ENCODE data around the gene CHD3.

The CHD3 gene

DNA sequence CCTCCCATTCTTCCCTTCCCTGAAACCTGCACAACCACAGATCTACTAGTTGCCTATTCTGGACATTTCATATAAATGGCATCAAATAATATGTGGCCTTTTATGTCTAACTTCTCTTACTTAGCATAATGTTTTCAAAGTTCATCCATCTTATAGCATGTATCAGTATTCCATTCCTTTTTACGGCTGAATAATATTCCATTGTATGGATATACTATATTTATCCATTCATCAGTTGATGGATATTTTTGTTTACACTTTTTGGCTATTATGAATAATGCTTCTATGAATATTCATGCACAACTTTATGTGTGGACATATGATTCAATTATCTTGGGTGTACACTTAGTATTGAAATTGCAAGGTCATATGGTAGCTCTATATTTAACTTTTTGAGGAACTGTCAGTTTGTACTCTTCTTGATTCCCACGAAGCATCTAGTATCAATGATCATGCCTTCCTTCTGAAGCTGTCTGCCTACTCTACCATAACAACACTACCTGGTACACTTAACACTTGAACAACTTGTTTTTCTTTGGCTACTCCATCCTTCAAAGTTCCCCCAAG is 12.7 kb upstream of the CHD3 start:
- DNase-seq = no peak

DNA sequence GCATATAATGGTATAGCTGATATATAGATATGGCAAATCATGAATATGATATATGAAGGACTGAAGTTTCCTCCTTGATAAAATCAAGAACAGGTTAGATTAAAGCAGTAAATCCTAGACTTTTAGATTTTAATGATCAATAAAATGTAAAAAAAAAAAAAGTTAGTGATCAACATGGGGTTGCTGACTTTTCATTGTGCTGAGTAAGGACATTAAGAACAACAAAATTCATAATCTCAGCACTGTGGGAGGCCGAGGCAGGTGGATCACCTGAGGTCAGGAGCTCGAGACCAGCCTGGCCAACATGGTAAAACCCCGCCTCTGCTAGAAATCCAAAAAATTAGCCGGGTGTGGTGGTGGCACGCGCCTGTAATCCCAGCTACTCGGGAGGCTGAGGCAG is 10.4 kb upstream of the CHD3 start:
- no peak for DNase-seq

DNA sequence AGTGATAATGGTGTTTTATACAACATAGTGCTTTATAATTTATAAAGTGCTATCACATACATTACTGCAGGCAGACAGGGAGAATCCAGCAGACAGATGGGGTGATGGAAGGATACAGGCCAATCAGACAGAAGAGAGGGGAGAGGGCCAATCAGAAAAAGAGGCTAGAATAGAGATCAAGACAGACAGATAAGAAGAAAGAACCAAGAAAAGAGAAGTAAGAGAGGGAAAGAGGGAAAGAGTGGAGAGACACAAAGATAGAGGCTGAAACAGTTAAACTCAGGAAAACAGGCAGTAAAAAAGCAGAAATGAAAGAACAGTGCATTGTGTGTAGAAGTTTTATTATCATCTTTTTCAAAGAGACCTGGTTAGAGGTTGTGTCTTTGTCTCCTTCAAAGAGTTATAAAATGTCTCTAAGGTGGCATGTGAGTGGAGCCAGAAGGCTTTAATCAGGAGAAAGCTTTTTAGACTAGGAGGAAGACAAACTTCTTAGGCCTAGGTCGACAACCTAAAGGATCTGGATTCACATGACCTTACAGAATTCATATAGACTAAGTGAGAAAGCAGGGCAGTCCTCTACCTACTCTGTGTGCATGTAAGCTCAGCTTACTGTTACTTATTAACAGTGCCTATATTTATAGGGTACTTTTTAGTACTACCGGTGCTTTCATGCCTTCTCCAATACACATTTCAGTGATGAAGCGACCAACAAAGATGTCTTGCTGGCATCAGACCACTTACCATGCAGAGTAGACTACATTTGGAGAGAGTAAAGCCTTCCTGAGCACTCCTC is 8.3 kb upstream of the CHD3 start:
- DNase-seq = no peak

DNA sequence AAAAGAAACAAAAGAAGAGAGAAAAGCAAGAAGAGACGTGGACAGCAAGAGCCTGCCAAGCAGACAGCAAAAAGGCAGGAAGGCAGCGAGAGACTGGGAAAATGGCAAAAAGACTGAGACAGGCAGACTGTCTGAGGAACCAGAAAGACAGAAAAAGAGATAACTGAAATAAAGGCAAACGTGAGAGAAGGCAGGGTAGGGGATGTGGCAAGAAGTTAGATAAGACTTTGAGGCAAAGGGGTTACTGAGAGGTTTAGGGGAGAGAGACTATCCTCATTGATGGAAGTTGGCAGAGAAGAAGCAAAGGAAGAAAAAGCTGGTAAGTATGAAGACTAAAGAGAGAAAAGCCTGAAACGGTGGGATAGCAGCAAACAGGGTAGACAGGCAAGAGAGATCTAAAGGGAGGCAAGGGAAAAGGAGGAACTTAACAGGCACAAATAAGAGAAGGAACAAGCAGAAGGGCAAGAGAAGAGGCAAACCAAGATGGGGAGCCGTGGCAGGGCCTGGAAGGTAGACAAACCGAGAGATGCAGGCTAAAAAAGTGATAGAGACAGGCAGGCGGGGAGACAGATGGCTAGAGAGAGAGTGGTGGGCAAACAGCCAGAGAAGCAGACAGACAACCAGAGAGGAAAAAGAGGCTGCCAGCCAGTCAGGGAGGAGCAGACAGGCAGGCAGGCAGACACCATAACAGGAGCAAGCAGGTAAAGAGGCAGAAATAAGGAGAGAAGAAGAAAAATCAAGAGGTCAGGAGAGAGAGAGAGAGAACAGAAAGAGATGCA is 7.1 kb upstream of the CHD3 start:
- DNase-seq = peak; percentile 47

DNA sequence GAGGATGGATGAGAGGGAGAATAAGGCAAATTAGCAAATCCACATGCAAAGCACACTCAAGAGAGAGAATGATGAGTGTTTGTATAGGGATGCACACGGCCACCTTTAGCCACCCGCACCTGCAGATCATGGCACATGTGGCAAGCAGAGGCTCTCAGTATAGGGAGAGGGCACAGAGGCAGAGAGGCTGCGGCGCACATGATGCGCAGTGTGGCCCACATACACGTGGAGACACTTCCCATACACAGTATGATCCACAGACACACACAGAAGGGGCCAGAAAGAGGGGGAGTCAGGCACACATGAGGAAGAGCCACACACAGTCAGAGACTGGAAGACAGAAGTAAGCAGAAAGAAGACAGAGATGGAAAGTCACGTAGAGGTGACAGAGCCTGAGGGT is 6.5 kb upstream of the CHD3 start:
- no peak for DNase-seq

DNA sequence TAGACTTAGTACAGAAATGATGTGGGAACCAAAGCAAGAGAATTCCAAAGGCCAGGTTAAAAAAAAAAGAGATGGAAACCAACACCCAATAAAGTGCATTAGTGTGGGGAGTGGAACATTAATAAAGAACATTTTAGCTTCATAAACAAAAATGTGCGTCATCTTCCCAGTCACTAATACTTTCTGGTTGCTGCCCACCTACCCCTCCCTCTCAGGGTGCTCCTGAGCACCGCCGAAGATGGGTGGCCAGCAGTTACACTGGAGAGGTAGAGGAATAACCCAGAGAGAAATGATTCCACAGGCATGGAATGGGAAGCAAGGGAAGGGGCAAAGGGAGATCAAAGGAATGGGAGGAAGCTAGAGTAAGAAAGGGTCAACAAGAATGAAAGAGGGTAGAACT is 6.0 kb upstream of the CHD3 start:
- DNase-seq = no peak

DNA sequence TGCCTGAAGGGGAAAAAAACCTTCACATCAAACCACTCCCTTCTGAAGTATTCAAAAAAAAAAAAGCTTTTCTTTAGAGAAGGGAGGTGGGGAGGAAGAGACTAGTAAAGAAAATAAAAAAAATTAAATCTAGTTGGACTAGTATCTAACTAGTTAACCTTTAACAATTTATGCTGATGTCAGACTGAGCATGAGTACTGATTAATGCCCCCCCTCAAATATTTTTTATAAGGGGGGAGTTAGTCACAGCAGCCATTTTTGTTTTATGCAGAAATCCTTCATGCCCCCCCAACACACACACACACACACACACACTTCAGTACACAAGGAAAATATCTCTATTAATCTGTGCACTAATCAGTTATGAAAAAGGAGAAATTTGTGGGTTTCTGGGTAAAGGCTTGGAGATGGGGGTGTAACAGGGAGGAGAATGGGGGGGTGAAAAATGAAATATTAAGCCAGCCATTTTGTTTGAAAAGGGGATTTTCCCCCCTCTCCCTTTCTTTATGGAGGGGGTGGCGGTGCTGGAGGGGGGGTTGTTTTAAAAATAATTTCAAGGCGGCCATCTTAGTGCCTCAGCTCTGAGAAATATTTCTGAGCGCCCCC is 4.7 kb upstream of the CHD3 start:
- peak; percentile 49 for DNase-seq

DNA sequence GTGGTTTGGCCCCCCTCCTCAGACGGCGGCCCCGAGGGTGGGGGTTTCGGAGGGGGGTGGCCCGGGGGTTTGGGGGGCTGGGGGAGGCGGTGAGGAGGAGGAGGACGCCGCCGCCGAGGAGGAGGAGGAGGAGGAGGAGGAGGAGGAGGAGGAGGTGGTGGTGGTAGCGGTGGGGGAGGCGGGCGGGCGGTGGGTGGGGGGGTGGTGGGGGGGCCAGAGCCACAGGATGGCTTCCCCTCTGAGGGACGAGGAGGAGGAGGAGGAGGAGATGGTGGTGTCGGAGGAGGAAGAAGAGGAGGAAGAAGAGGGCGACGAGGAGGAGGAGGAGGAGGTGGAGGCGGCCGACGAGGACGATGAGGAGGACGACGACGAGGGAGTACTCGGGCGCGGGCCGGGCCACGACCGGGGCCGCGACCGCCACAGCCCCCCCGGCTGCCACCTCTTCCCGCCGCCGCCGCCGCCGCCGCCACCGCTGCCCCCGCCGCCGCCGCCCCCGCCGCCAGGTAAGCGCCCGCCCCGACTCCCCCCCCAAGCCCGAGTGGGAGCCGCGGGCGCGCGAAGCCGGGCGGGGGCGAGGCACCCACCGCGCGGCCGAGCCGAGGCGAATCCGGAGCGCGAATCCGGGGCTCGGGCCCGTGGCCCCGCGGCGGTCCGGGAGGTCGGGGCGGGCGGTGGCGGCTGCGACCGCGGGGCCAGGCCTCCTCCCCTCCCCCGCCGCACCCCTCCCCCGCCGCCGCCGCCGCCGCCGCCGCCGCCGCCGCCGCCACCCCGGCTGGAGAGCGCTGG is 3.8 kb upstream of the CHD3 start:
- peak; percentile 59 for DNase-seq

DNA sequence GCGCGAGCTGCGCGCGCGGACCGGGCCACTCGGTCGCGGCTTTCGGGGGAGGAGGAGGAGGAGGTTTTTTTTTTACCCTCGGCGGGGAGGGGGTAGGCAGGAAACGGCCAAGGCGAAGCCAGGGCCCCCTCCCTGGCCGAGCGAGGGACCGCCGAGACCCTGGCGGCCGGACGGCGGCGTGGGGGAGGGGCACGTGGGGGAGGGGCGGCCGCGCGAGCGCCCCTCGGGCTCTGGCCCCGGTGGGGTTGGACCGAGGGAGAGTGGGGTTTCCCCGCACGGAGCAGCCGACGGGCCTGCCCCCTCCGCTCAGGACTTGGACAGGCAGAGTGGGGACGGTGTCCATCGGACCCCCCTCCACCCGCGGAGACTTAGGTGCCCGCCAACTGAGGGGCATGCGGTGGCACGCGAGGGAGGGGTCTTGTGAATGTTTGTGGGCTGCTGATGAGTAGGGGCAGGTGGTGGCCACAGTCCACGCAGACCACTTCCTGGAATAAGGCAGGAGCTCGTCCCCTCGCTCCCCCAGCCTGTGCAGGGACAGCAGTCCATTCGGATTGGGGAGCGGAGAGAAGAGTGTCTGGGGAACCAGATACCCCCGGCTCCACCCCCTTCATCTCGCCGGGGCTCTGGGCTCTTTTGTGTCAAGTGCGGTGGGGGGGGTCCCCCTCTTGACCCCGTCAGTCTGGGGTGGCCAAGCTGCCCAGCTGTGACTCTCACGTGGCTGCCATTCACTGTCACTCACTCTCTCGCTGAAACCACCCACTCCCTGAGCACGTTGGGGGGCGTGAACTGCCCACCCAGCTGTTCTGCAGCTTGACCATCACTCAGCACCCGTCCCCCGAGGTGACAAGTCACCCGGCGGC is 3.0 kb upstream of the CHD3 start:
- DNase-seq = peak; percentile 76

DNA sequence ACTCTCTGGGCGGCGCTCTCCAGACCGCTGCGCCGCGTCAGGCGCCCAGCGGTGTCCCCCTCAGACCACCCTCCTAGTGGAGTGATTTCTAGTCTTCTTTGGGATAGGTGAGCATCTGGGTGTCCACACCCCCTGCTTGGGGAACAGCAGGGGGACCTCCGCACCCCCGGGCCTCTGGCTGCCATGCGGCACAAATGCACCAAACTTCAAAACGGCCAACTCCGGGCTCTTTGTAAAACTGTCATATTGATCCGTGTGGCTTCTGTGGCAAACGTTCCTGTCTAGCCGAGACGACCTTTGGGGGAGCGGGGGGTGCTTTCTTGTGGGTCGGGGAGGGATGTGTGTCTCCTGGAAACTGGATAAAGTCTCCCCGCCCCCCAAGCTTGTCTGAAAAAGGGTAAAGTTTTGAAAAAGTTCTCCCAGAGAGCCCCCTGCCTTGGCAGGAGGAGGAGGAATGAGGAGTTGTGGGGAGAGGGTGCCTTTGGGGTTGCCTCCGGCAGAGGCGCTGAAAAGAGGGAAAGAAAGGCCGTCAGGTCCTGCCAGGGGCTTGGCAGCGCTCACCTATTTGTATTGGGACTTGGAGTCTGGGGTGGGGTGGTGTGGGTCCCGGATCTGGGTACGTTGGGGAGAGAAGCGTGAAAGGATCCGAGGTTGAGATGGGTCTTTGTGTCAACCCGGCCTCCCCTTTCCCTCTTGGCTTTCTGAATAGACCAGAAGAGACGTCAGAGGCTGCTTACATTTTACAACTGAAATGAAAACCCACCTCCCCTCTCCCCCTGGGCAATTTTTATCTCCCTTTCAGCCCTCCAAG is 2.2 kb upstream of the CHD3 start:
- peak; percentile 71 for DNase-seq

DNA sequence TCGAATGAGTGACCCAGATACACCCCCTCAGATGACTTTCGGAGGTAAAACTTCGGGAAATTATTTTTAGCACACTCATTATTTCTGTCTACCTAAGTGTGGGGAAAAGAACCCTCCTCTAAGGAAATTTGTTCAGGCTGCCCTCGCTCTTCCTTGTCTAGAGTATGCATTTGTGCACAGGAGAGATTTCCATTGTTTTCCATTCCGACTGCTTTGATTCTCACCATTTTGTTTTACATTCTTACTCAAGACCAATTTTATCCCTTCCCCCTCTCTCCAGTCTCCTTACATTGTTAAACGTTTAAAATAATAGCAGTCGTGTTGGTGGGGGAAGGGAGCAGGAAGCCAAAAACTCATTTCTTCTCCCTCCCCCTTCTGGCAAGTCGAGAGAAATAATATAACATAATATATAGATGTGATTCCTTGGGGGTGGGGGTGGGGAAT is 1.5 kb upstream of the CHD3 start:
- DNase-seq = no peak

DNA sequence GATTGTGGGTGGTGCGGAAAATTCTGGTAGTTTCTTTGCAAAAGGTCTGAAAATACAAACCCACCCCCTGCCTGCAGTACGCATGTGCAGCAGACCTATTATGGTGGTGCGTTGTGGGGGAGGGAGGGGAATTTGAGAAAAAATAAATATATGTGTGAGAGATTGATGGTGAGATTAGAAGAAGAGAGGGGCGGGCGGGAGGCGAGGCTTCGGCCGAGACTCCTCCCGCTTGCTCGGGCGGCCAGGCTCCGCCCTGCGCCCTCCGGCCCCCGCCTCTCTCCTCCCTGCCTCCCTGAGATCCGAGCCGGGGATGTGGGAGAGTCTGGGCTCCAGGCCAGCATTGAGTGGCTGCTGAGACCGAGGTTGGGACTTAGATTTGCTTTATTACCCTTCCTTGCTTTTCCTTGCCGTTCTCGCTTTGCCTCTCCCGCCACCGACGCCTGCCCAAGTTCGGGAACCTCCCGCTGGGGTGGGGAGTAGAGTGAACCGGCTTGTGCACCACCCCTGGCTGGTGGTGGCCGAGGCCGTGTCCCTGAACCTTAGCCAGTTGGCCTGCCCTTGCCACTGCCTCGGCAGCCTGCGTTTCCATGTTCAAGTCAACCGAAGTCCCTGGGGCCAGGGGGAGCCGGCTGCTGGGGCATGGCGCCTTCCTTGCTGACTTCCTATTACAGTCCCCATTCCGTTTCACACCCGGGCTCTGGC is 956 bp upstream of the CHD3 start:
- peak; percentile 98 for DNase-seq

DNA sequence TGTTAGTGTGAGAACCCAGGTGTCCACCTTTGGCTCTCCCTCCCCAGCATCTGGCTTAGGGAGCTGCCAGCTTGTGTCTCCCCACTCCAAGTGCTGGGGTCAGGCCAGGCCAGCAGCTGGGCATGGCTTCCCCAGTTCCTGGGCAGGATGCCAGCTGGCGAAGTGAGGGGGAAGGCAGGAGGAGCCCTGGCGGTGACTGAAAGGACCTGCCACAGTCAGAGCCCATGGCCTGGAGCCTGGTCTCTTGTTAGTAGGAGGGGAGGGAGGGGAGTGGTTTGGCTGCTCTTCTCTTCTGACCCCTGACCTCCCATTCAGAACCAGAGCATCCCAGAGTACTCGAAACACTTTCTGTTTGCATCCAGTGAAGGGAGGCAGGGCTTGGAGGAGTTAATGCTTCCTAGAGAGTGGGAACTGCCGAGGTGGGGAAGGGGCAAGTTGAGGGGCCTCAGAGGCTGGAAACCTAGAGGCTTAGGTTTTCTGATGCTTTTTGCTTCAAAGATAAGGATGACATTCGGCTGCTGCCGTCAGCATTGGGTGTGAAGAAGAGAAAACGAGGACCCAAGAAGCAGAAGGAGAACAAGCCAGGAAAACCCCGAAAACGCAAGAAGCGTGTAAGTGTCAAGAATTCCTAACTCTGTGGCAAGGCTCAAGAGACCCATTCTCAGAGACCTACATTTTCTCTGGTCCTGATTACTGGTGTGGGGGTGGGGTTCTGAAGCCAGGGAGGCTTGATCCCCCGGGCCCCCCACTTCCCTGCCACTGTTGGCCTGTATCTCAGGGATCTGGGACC is 772 bp downstream of the CHD3 start:
- peak; percentile 96 for DNase-seq

DNA sequence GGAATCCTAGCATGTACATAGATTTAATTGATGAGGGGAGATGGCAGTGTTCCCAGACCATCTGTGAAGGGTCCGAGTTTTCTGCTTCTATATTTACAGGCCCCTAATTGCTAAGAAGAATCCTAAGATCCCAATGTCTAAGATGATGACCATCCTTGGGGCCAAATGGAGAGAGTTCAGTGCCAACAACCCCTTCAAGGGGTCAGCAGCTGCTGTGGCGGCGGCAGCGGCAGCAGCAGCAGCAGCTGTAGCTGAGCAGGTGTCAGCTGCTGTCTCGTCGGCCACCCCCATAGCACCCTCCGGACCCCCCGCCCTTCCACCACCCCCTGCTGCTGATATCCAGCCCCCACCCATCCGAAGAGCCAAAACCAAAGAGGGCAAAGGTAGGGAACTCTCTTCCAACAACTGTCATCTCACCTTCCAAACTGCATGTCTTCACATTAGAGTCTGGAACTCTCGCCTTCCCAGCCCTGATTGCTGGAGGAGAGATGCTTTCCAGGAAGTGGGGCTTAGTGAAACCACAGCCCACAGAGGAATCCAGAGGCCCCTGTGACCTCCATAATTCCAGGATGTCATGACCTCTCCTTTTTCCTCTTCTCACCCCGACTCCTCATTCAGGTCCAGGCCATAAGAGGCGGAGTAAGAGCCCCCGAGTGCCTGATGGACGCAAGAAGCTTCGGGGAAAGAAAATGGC is 4.7 kb downstream of the CHD3 start:
- peak; percentile 45 for DNase-seq

DNA sequence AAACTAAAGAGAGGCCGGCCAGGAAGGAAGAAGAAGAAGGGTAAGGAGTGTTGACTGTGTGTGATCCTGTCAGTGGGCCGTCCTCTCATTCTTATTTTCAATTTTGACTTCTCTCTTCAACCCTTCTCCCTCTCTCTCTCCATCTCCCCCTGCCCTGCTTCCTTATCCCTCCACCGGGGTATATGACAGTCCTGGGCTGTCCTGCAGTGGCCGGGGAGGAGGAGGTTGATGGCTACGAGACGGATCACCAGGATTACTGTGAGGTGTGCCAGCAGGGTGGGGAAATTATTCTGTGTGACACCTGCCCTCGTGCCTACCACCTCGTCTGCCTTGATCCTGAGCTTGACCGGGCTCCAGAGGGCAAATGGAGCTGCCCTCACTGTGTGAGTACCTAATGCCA is 5.6 kb downstream of the CHD3 start:
- no peak for DNase-seq

DNA sequence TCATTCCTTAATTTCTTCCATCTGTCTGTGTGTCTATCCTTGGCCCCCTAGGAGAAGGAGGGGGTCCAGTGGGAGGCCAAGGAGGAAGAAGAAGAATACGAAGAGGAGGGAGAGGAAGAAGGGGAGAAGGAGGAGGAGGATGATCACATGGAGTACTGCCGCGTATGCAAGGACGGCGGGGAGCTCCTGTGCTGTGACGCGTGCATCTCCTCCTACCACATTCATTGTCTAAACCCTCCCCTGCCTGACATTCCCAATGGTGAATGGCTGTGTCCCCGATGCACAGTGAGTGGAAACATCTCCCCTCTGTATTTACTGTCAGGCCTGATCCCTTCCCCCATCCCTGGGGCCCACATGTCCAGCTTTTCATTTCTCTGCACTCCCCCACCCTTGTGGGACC is 6.3 kb downstream of the CHD3 start:
- DNase-seq = peak; percentile 8

DNA sequence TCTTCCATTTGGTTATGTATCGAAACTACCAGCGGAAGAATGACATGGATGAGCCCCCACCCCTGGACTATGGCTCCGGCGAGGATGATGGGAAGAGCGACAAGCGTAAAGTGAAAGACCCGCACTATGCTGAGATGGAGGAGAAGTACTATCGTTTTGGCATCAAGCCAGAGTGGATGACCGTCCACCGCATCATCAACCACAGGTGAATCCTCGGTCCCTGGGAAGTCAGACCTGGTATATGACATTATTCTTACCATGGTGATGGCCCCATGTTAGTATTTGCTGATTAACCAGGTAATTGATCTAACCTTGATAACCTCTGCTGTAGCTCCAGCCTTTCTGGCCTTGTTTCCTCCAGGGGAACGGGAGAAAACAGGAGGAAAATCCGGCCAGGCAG is 8.5 kb downstream of the CHD3 start:
- DNase-seq = peak; percentile 6

DNA sequence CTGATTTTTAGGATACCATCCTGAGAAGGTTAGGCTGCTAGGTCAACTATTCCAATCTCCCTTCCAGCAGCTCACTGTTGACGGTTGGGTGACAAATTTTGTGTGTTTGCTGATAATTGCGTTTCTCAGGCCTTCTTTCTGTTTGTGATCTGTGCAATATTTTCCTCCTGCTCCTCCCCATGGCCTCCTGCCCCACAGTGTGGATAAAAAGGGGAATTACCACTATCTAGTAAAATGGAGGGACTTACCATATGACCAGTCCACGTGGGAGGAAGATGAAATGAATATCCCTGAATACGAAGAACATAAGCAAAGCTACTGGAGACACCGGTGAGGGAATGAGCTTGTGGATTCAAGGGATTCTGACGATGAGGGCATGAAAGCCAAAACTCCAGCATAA is 9.2 kb downstream of the CHD3 start:
- peak; percentile 40 for DNase-seq
